Mesodermal cell (in vitro differentiated cells): ENCODE measurements around the gene GIGYF1.

Source experiments
- H3K27ac ChIP-seq: 2 replicates; pipeline ENCODE4 v1.7.0; 2013; ENCODE audit warnings: mild to moderate bottlenecking, low read depth, low read length, moderate library complexity; ENCODE audit not compliant: severe bottlenecking
- H3K36me3 ChIP-seq: 2 replicates; pipeline ENCODE4 v1.7.1; 2013; ENCODE audit warnings: mild to moderate bottlenecking, low read length, moderate library complexity; ENCODE audit not compliant: control insufficient read depth, insufficient read depth
- H3K4me1 ChIP-seq: one replicate; pipeline ENCODE4 v1.7.1; 2013; ENCODE audit warnings: mild to moderate bottlenecking, low read length; ENCODE audit not compliant: insufficient read depth, control insufficient read depth, poor library complexity, severe bottlenecking
- H3K4me3 ChIP-seq: 2 replicates; pipeline ENCODE4 v1.7.0; 2013; ENCODE audit warnings: low read length, control low read depth, mild to moderate bottlenecking; ENCODE audit not compliant: insufficient read depth, poor library complexity, severe bottlenecking; ENCODE audit errors: extremely low read depth
- H3K9me3 ChIP-seq: 2 replicates; pipeline ENCODE4 v1.7.1; 2013; ENCODE audit warnings: mild to moderate bottlenecking, low read length, moderate library complexity; ENCODE audit not compliant: control insufficient read depth
- WGBS, 2 experiments: methylation state at CpG; one replicate each; pipeline ENCODE4 v1.1.5; 2013; ENCODE audit warnings: missing lambda C conversion rate in 2 of 2; ENCODE audit not compliant: insufficient coverage in 2 of 2; 5-methylcytosine and 5-hydroxymethylcytosine counted together

Gene GIGYF1

GRCh38 chr7:100641860-100642533, 52.1 kb downstream of the GIGYF1 start:
- Histone ChIP-seq H3K4me3 (no peak overlapping the region), H3K9me3 (no peaks in the 10 kb centered on the region), H3K36me3 (no peaks in the 10 kb centered on the region), H3K4me1 (no peaks in the 10 kb centered on the region), H3K27ac (no peak overlapping the region)
- 93 to 95% methylated on average over 9 to 10 of the region's 10 CpGs for WGBS, 2 experiments

- Histone ChIP-seq H3K4me1 (no peaks in the 10 kb centered on the region), H3K36me3 (no peaks in the 10 kb centered on the region), H3K4me3 (no peak within 1 kb of the TSS), H3K9me3 (no peaks in the 10 kb centered on the region), H3K27ac (no peak within 1 kb of the TSS)
- 87 to 94% methylated on average over 7 to 8 of the region's 10 CpGs for WGBS, 2 experiments
Measured at GRCh38 chr7:100641463-100641859, 52.6 kb downstream of the GIGYF1 start, which contains the start of gene TFR2. Gene TFR2 (minus strand): TSS chr7:100641552. CDS start chr7:100641509, 43 bp downstream.

- no peak overlapping the region for H3K4me3 ChIP-seq
- H3K9me3 ChIP-seq, result no peaks in the 10 kb centered on the region
- 83 to 91% methylated on average over 8 to 14 of the region's 24 CpGs for WGBS, 2 experiments
- H3K36me3 ChIP-seq, result no peaks in the 10 kb centered on the region
- H3K27ac ChIP-seq, result no peak overlapping the region
- no peaks in the 10 kb centered on the region for H3K4me1 ChIP-seq
Measured at GRCh38 chr7:100640517-100641440, 53.3 kb downstream of the GIGYF1 start.

- Histone ChIP-seq H3K36me3 (no peaks in the 10 kb centered on the region), H3K9me3 (no peaks in the 10 kb centered on the region), H3K27ac (no peak overlapping the region), H3K4me3 (no peak overlapping the region), H3K4me1 (no peaks in the 10 kb centered on the region)
- WGBS, 2 experiments, result 80 to 84% methylated on average over 16 to 17 of the region's 17 CpGs
Measured at GRCh38 chr7:100639995-100640516, 54.0 kb downstream of the GIGYF1 start.

- Histone ChIP-seq H3K27ac (no peak overlapping the region), H3K9me3 (no peaks in the 10 kb centered on the region), H3K4me3 (peak overlapping the region; percentile 39), H3K4me1 (peaks cover 3% of the 10 kb centered on the region), H3K36me3 (no peaks in the 10 kb centered on the region)
- whole genome bisulfite sequencing, 2 experiments, result 4 to 5% methylated on average over 28 to 46 of the region's 72 CpGs
Measured at GRCh38 chr7:100632951-100633717, 60.9 kb downstream of the GIGYF1 start.

- peaks cover 3% of the 10 kb centered on the region for H3K4me1 ChIP-seq
- 82 to 83% methylated on average over 4 of the region's 4 CpGs for WGBS, 2 experiments
- no peaks in the 10 kb centered on the region for H3K9me3 ChIP-seq
- no peaks in the 10 kb centered on the region for H3K36me3 ChIP-seq
- no peak overlapping the region for H3K27ac ChIP-seq
- H3K4me3 ChIP-seq, result no peak overlapping the region
Measured at GRCh38 chr7:100630066-100630465, 64.0 kb downstream of the GIGYF1 start.
